Suprapubic skin (tissue), 4 donors: ENCODE data around the gene PRRX2. TPM values are rescaled to one million over a fixed set of nuclear protein-coding genes. Genes with fewer than 3 reads are reported as not detected.

ENCODE experiments used
- DNase-seq, 2 donors: peaks; one replicate each; pipeline ENCODE4 v3.0.0-alpha.2; 2019; ENCODE audit warnings: low spot score in 2 of 2
- H3K27ac ChIP-seq: fragments of 200-600 bp; sonication (generic); one replicate; pipeline ENCODE4 v1.5.1; 2019
- H3K27me3 ChIP-seq: fragments of 200-600 bp; sonication (generic); one replicate; pipeline ENCODE4 v1.5.1; 2019
- H3K36me3 ChIP-seq: fragments of 200-600 bp; sonication (generic); one replicate; pipeline ENCODE4 v1.5.1; 2019
- H3K4me1 ChIP-seq: fragments of 200-600 bp; sonication (generic); one replicate; pipeline ENCODE4 v1.5.1; 2019
- H3K4me3 ChIP-seq: fragments of 200-600 bp; sonication (generic); one replicate; pipeline ENCODE4 v1.5.1; 2019; ENCODE audit warnings: mild to moderate bottlenecking
- H3K9me3 ChIP-seq: fragments of 200-600 bp; sonication (generic); one replicate; pipeline ENCODE4 v1.5.1; 2019
- CTCF ChIP-seq, 2 donors: fragments of 200-600 bp in 1 of 2; fragments of 450-650 bp in 1 of 2; sonication (generic) in 1 of 2; IDR thresholded peaks; one replicate each; pipeline ENCODE4 v1.5.1; 2016 to 2019; ENCODE audit warnings: antibody characterized with exemption in 2 of 2, mild to moderate bottlenecking in 1 of 2, moderate library complexity in 1 of 2
- EP300 ChIP-seq: sonication (generic); formaldehyde crosslinking; IDR thresholded peaks from one replicate; pipeline ENCODE4 v1.6.1; 2017; ENCODE audit warnings: antibody characterized with exemption
- POLR2A ChIP-seq, 2 donors: fragments of 450-650 bp; IDR thresholded peaks; one replicate each; pipeline ENCODE4 v1.6.1; 2017; ENCODE audit warnings: antibody characterized with exemption in 2 of 2, mild to moderate bottlenecking in 2 of 2, moderate library complexity in 2 of 2
- POLR2AphosphoS5 ChIP-seq, 3 donors: sonication (generic); formaldehyde crosslinking; IDR thresholded peaks; one replicate each; pipeline ENCODE4 v1.6.1; 2017; ENCODE audit warnings: antibody characterized with exemption in 3 of 3
- WGBS: methylation state at CpG from one replicate; pipeline ENCODE4 v1.1.5; 2018; 5-methylcytosine and 5-hydroxymethylcytosine counted together
- total RNA-seq, 4 donors: library from RNA; depleted of rRNA; stranded (reverse); fragments of >200 nt; gene quantifications; one replicate each; pipeline ENCODE4 v1.1.0, GENCODE V29; 2016

Gene PRRX2
- total RNA-seq, 4 donors from 2014 or later, result 9.9 to 16.9 (median 14.0) TPM

- Histone ChIP-seq H3K36me3 (no peaks in the 10 kb centered on the region), H3K4me1 (peaks cover 58% of the 10 kb centered on the region), H3K27ac (no peak overlapping the region), H3K9me3 (no peaks in the 10 kb centered on the region), H3K27me3 (peaks cover 7% of the 10 kb centered on the region), H3K4me3 (no peak overlapping the region)
- DNase-seq, result peak in 1 of 2 donors; percentile 76
- WGBS, result 32% methylated on average over 12 of the region's 12 CpGs
- no peak for TF ChIP-seq POLR2AphosphoS5 (IDR thresholded peaks at IDR 0.05)
- TF ChIP-seq CTCF (IDR thresholded peaks at IDR 0.05), result peak; percentile 37 to 66
- no peak for TF ChIP-seq EP300
- TF ChIP-seq POLR2A (IDR thresholded peaks at IDR 0.05), result no peak
These were observed 41.2 kb upstream of the PRRX2 start for GRCh38 chr9:129624168-129624759.

- no peak for TF ChIP-seq POLR2A (IDR thresholded peaks at IDR 0.05)
- no peak for TF ChIP-seq EP300
- no peak for TF ChIP-seq CTCF (IDR thresholded peaks at IDR 0.05)
- no peak for TF ChIP-seq POLR2AphosphoS5 (IDR thresholded peaks at IDR 0.05)
- DNase-seq, result no peak
These were observed 40.5 kb upstream of the PRRX2 start for GRCh38 chr9:129624947-129625346.

GRCh38 chr9:129626079-129626624, 39.3 kb upstream of the PRRX2 start, which contains the start of gene NTMT1:
Gene NTMT1, plus strand, starts transcription at chr9:129626163. Its CDS starts 6,541 bp downstream, at chr9:129632704.
- Histone ChIP-seq H3K27me3 (no peaks in the 10 kb centered on the region), H3K4me3 (peak within 1 kb of the TSS; percentile 82), H3K27ac (peak within 1 kb of the TSS; percentile 84), H3K9me3 (no peaks in the 10 kb centered on the region), H3K4me1 (peaks cover 59% of the 10 kb centered on the region), H3K36me3 (no peaks in the 10 kb centered on the region)
- no peak for TF ChIP-seq CTCF (IDR thresholded peaks at IDR 0.05)
- peak; percentile 89 to 99 (median 91) for TF ChIP-seq POLR2AphosphoS5 (IDR thresholded peaks at IDR 0.05)
- no peak for TF ChIP-seq EP300
- TF ChIP-seq POLR2A (IDR thresholded peaks at IDR 0.05), result peak; percentile 89 to 98
- peak; percentile 92 to 95 for DNase-seq
- 0% methylated on average over 34 of the region's 55 CpGs for WGBS

More at GRCh38 chr9:129624947-129625346, 40.5 kb upstream of the PRRX2 start:
- Histone ChIP-seq H3K4me3 (peak overlapping the region; percentile 82), H3K9me3 (no peaks in the 10 kb centered on the region), H3K4me1 (peaks cover 59% of the 10 kb centered on the region), H3K27ac (no peak overlapping the region), H3K27me3 (no peaks in the 10 kb centered on the region), H3K36me3 (no peaks in the 10 kb centered on the region)
- 26% methylated on average over 9 of the region's 9 CpGs for WGBS

- Histone ChIP-seq H3K36me3 (no peaks in the 10 kb centered on the region), H3K4me3 (peak overlapping the region; percentile 82), H3K4me1 (peaks cover 65% of the 10 kb centered on the region), H3K9me3 (no peaks in the 10 kb centered on the region), H3K27ac (peak overlapping the region; percentile 84), H3K27me3 (no peaks in the 10 kb centered on the region)
- no peak for TF ChIP-seq POLR2A (IDR thresholded peaks at IDR 0.05)
- no peak for TF ChIP-seq POLR2AphosphoS5 (IDR thresholded peaks at IDR 0.05)
- TF ChIP-seq EP300, result no peak
- TF ChIP-seq CTCF (IDR thresholded peaks at IDR 0.05), result no peak
- peak in 1 of 2 donors; percentile 67 for DNase-seq
- 2% methylated on average over 9 of the region's 20 CpGs for whole genome bisulfite sequencing
These were observed 38.7 kb upstream of the PRRX2 start for GRCh38 chr9:129626625-129627284.
